H1 (cell line): ENCODE data around the gene S100P. TPM values are rescaled to one million over a fixed set of nuclear protein-coding genes. Genes with fewer than 3 reads are reported as not detected.

Source experiments
- ATF3 ChIP-seq: IDR thresholded peaks from 2 replicates; pipeline ENCODE4 v1.6.1; 2011; ENCODE audit warnings: low read depth, mild to moderate bottlenecking, low read length; ENCODE audit not compliant: insufficient read depth
- BACH1 ChIP-seq: IDR thresholded peaks from 2 replicates; pipeline ENCODE4 v1.6.1; 2012; ENCODE audit warnings: low read length, improper control_type of control experiment
- JUND ChIP-seq: IDR thresholded peaks from 2 replicates; pipeline ENCODE4 v1.6.1; 2011; ENCODE audit warnings: mild to moderate bottlenecking, improper control_type of control experiment, low read length
- MAX ChIP-seq: IDR thresholded peaks from 2 replicates; pipeline ENCODE4 v1.6.1; 2012; ENCODE audit warnings: inconsistent platforms
- POLR2A ChIP-seq, 2 experiments: IDR thresholded peaks; 1 replicate in 1 of 2; 2 replicates in 1 of 2; pipeline ENCODE4 v1.6.1; 2011; ENCODE audit warnings: low read depth in 2 of 2, low read length in 2 of 2, mild to moderate bottlenecking in 2 of 2; ENCODE audit errors: control extremely low read depth in 1 of 2
- SP1 ChIP-seq: IDR thresholded peaks from 2 replicates; pipeline ENCODE4 v1.6.1; 2011; ENCODE audit warnings: low read depth, low read length
- SP4 ChIP-seq: IDR thresholded peaks from 2 replicates; pipeline ENCODE4 v1.6.1; 2012; ENCODE audit warnings: low read length, inconsistent platforms
- polyA plus RNA-seq, 7 experiments: library from polyadenylated mRNA; depleted of rRNA in 3 of 7; stranded (reverse) in 5 of 7; unstranded in 2 of 7; fragments of >200 nt in 5 of 7; fragments of 200-250 nt in 2 of 7; gene quantifications; 1 replicate in 5 of 7; 2 replicates in 1 of 7; 4 replicates in 1 of 7; pipeline versions ENCODE4 v1.2.1 to v1.2.3, GENCODE V29; 2011 to 2013; ENCODE audit warnings: missing spikeins in 2 of 7, mixed read lengths in 2 of 7
- total RNA-seq: library from RNA; stranded (reverse); fragmentation: NEBNext Ultra II Directional; extraction: Animal tissue kit (Norgen Biotek cat#: 25700); gene quantifications from 2 replicates; pipeline ENCODE4 v1.2.1, GENCODE V29; 2021

Gene S100P
- total and polyA plus RNA-seq, 2 of the 8 experiments (the other 6 are each of a cell fraction or from before 2014, with no cell fraction given): not detected

- TF ChIP-seq ATF3 (no peak), SP1 (no peak), POLR2A (IDR thresholded peaks at IDR 0.05; ENCODE audit: control extremely low read depth in 1 of 2, low read depth in 2 of 2, low read length in 2 of 2) (no peak), BACH1 (no peak), MAX (no peak), SP4 (no peak), JUND (no peak)
- TF ChIP-seq, all 59 proteins: peak for 0
Observed at GRCh38 chr4:6702761-6703160, 9.1 kb downstream of the S100P start (continued).
